Transverse colon (tissue), 4 donors: ENCODE data around the gene SUSD6.
"Not testable (repeated sequence)": the region's sequence is repeated elsewhere in the genome, so short reads cannot be mapped to it uniquely, and the experiment has no call there.

Experiments used
- CTCF ChIP-seq, 5 experiments: fragments of 200-600 bp in 3 of 5; fragments of 450-650 bp in 2 of 5; sonication (generic) in 3 of 5; IDR thresholded peaks; 1 replicate in 2 of 5; 2 replicates in 3 of 5; pipeline ENCODE4 v1.5.1; 2016 to 2017; ENCODE audit warnings: antibody characterized with exemption in 5 of 5, inconsistent platforms in 3 of 5, mild to moderate bottlenecking in 2 of 5, moderate library complexity in 1 of 5
- POLR2A ChIP-seq: fragments of 450-650 bp; IDR thresholded peaks from one replicate; pipeline ENCODE4 v1.6.1; 2016; ENCODE audit warnings: antibody characterized with exemption, mild to moderate bottlenecking, moderate library complexity
- POLR2AphosphoS5 ChIP-seq, 3 donors: sonication (generic); formaldehyde crosslinking; IDR thresholded peaks; one replicate each; pipeline ENCODE4 v1.6.1; 2016; ENCODE audit warnings: antibody characterized with exemption in 3 of 3

GRCh38 chr14:69731919-69732598 lies 120.7 kb downstream of the SUSD6 start:
- TF ChIP-seq POLR2AphosphoS5 (IDR thresholded peaks at IDR 0.05); CTCF (IDR thresholded peaks at IDR 0.05); POLR2A: not testable (repeated sequence)
